H1 (cell line): ENCODE data around the gene SYNDIG1. TPM values are rescaled to one million over a fixed set of nuclear protein-coding genes. Genes with fewer than 3 reads are reported as not detected.

Experiments used
- CTCF ChIA-PET: fragments of 300-600 bp; sonication (Branson Sonifier 250); formaldehyde crosslinking; loops from one replicate; lab custom pipeline; 2021; ENCODE audit not compliant: partially characterized antibody; lab: Charles Lee
- POLR2A ChIA-PET: fragments of 300-600 bp; sonication (Branson Sonifier 250); formaldehyde crosslinking; loops from one replicate; lab custom pipeline; 2021; ENCODE audit warnings: inconsistent platforms; ENCODE audit not compliant: partially characterized antibody; lab: Charles Lee
- DNase-seq, 2 experiments: peaks; one replicate each; pipeline versions ENCODE4 v3.0.0 to v3.0.0-alpha.2; 2010 to 2022; ENCODE audit warnings: low spot score in 2 of 2, low read depth in 1 of 2, mixed read lengths in 1 of 2
- FAIRE-seq: peaks from 2 replicates; lab custom pipeline; 2011; peaks lifted over from hg19 to GRCh38; lab: Jason Lieb, UNC
- H2AFZ ChIP-seq: 2 replicates; pipeline ENCODE4 v1.8.1; 2012; ENCODE audit warnings: low read length, inconsistent platforms
- H2AK5ac ChIP-seq: 2 replicates; pipeline ENCODE4 v1.6.1; 2013; ENCODE audit warnings: low read depth, low read length
- H2BK120ac ChIP-seq: replicated peaks from 2 replicates; pipeline ENCODE3; 2013; ENCODE audit warnings: low read depth, low read length, inconsistent platforms
- H2BK12ac ChIP-seq: 2 replicates; pipeline ENCODE4 v1.6.1; 2013; ENCODE audit warnings: low read depth, low read length
- H2BK15ac ChIP-seq: 2 replicates; pipeline ENCODE4 v1.6.1; 2013; ENCODE audit warnings: low read length
- H2BK20ac ChIP-seq: 2 replicates; pipeline ENCODE4 v1.6.1; 2013; ENCODE audit warnings: low read length
- H2BK5ac ChIP-seq: 2 replicates; pipeline ENCODE4 v1.6.1; 2013; ENCODE audit warnings: low read depth, low read length
- H3K14ac ChIP-seq: 2 replicates; pipeline ENCODE4 v1.6.1; 2013; ENCODE audit warnings: inconsistent platforms; ENCODE audit not compliant: insufficient read length
- H3K18ac ChIP-seq: 2 replicates; pipeline ENCODE4 v1.6.1; 2013; ENCODE audit warnings: low read length; ENCODE audit errors: extremely low read depth
- H3K23ac ChIP-seq: 2 replicates; pipeline ENCODE4 v1.6.1; 2013; ENCODE audit warnings: inconsistent platforms; ENCODE audit not compliant: insufficient read length
- H3K23me2 ChIP-seq: 2 replicates; pipeline ENCODE4 v1.6.1; 2013; ENCODE audit warnings: low read depth, low read length
- H3K27ac ChIP-seq: 2 replicates; pipeline ENCODE4 v1.6.1; 2011; ENCODE audit warnings: low read depth, low read length, inconsistent platforms
- H3K27me3 ChIP-seq, 4 experiments: replicated peaks in 1 of 4; 1 replicate in 1 of 4; 2 replicates in 3 of 4; pipeline versions ENCODE4 v1.6.1 to v1.8.1; 2011 to 2013; ENCODE audit warnings: low read length in 3 of 4, mild to moderate bottlenecking in 3 of 4, inconsistent platforms in 2 of 4, mixed read lengths in 2 of 4, moderate library complexity in 1 of 4; ENCODE audit not compliant: control insufficient read depth in 3 of 4, insufficient read depth in 3 of 4; ENCODE audit errors: extremely low read depth in 1 of 4
- H3K36me3 ChIP-seq, 4 experiments: 2 replicates each; pipeline versions ENCODE4 v1.6.1 to v1.8.1; 2011 to 2013; ENCODE audit warnings: mild to moderate bottlenecking in 4 of 4, low read length in 3 of 4, moderate library complexity in 2 of 4, control low read depth in 1 of 4, inconsistent platforms in 1 of 4; ENCODE audit not compliant: insufficient read depth in 4 of 4, control insufficient read depth in 2 of 4
- H3K4ac ChIP-seq: replicated peaks from 2 replicates; pipeline ENCODE3; 2013; ENCODE audit warnings: low read length, low read depth, mixed read lengths, inconsistent platforms; ENCODE audit not compliant: insufficient read length
- H3K4me1 ChIP-seq, 4 experiments: replicated peaks in 1 of 4; 1 replicate in 1 of 4; 2 replicates in 3 of 4; pipeline versions ENCODE4 v1.6.1 to v1.8.1; 2011 to 2013; ENCODE audit warnings: low read length in 3 of 4, inconsistent platforms in 2 of 4, mixed read lengths in 1 of 4; ENCODE audit not compliant: insufficient read depth in 4 of 4, control insufficient read depth in 3 of 4
- H3K4me2 ChIP-seq, 2 experiments: 2 replicates each; pipeline versions ENCODE4 v1.6.1 to v1.8.1; 2011 to 2013; ENCODE audit warnings: low read depth in 2 of 2, low read length in 2 of 2, control low read depth in 1 of 2, inconsistent platforms in 1 of 2, mild to moderate bottlenecking in 1 of 2; ENCODE audit not compliant: insufficient read depth in 1 of 2
- H3K4me3 ChIP-seq, 4 experiments: fragments of 200-600, 300-600 bp in 1 of 4; sonication (generic), shearing (Covaris generic), sonication (Bioruptor Twin) in 1 of 4; 2 replicates each; pipeline versions ENCODE4 v1.5.1 to v1.8.1; 2011 to 2016; ENCODE audit warnings: low read length in 4 of 4, low read depth in 3 of 4, control low read depth in 2 of 4, inconsistent platforms in 2 of 4, mild to moderate bottlenecking in 2 of 4, mixed read lengths in 1 of 4, moderate library complexity in 1 of 4; ENCODE audit not compliant: insufficient read depth in 2 of 4; ENCODE audit errors: extremely low read depth in 1 of 4
- H3K56ac ChIP-seq: replicated peaks from 2 replicates; pipeline ENCODE3; 2013; ENCODE audit warnings: low read depth, mild to moderate bottlenecking, mixed read lengths, low read length, inconsistent platforms; ENCODE audit not compliant: insufficient read length
- H3K79me1 ChIP-seq: 2 replicates; pipeline ENCODE4 v1.6.1; 2013; ENCODE audit warnings: low read depth, low read length, control low read depth
- H3K79me2 ChIP-seq, 2 experiments: 2 replicates each; pipeline versions ENCODE4 v1.6.1 to v1.8.1; 2012 to 2013; ENCODE audit warnings: low read length in 2 of 2, mild to moderate bottlenecking in 2 of 2, inconsistent platforms in 1 of 2; ENCODE audit not compliant: insufficient read depth in 2 of 2, control insufficient read depth in 1 of 2
- H3K9ac ChIP-seq, 4 experiments: replicated peaks in 1 of 4; 1 replicate in 1 of 4; 2 replicates in 3 of 4; pipeline versions ENCODE4 v1.6.1 to v1.8.1; 2011 to 2013; ENCODE audit warnings: low read depth in 3 of 4, low read length in 3 of 4, control low read depth in 2 of 4, mild to moderate bottlenecking in 2 of 4, moderate library complexity in 2 of 4, inconsistent platforms in 1 of 4; ENCODE audit errors: extremely low read depth in 1 of 4
- H3K9me3 ChIP-seq, 2 experiments: 2 replicates each; pipeline versions ENCODE4 v1.6.1 to v1.8.1; 2012 to 2013; ENCODE audit warnings: mild to moderate bottlenecking in 2 of 2, moderate library complexity in 2 of 2, control low read depth in 1 of 2, inconsistent platforms in 1 of 2, low read depth in 1 of 2, low read length in 1 of 2, mixed read lengths in 1 of 2; ENCODE audit not compliant: insufficient read depth in 2 of 2
- H4K20me1 ChIP-seq, 2 experiments: replicated peaks in 1 of 2; 2 replicates each; pipeline versions ENCODE3 to v1.8.1; 2011 to 2013; ENCODE audit warnings: inconsistent platforms in 2 of 2, low read length in 2 of 2, mild to moderate bottlenecking in 1 of 2; ENCODE audit not compliant: insufficient read depth in 2 of 2, control insufficient read depth in 1 of 2
- H4K5ac ChIP-seq: 2 replicates; pipeline ENCODE4 v1.6.1; 2013; ENCODE audit warnings: low read length, low read depth, mixed read lengths, inconsistent platforms; ENCODE audit not compliant: insufficient read length
- H4K8ac ChIP-seq: 2 replicates; pipeline ENCODE4 v1.8.0; 2013; ENCODE audit warnings: mild to moderate bottlenecking, moderate library complexity, low read length, inconsistent platforms; ENCODE audit not compliant: insufficient read depth; ENCODE audit errors: extremely low read depth
- H4K91ac ChIP-seq: replicated peaks from 2 replicates; pipeline ENCODE3; 2013; ENCODE audit warnings: low read length, mixed read lengths, inconsistent platforms; ENCODE audit not compliant: insufficient read length
- CTBP2 ChIP-seq: IDR thresholded peaks from 2 replicates; pipeline ENCODE4 v1.7.0; 2011; ENCODE audit warnings: borderline replicate concordance, mild to moderate bottlenecking, moderate library complexity, mixed read lengths, low read length; ENCODE audit not compliant: insufficient read depth, insufficient read length
- EZH2 ChIP-seq: fragments of 200-600 bp; sonication (generic); IDR thresholded peaks from 2 replicates; pipeline ENCODE4 v1.7.1; 2012; ENCODE audit warnings: low read depth, mild to moderate bottlenecking, moderate library complexity, low read length, inconsistent platforms; ENCODE audit not compliant: severe bottlenecking
- KDM1A ChIP-seq: fragments of 200-600, 300-600 bp; sonication (generic); IDR thresholded peaks from 2 replicates; pipeline ENCODE4 v1.7.1; 2016; ENCODE audit warnings: mild to moderate bottlenecking, low read length, borderline replicate concordance
- KDM5A ChIP-seq: fragments of 200-600 bp; IDR thresholded peaks from 2 replicates; pipeline ENCODE4 v1.7.1; 2012; ENCODE audit warnings: mild to moderate bottlenecking, low read length, inconsistent platforms, mixed read lengths
- MAFK ChIP-seq: IDR thresholded peaks from 2 replicates; pipeline ENCODE4 v1.6.1; 2012; ENCODE audit warnings: low read depth, mild to moderate bottlenecking, improper control_type of control experiment, low read length
- MAX ChIP-seq: IDR thresholded peaks from 2 replicates; pipeline ENCODE4 v1.6.1; 2012; ENCODE audit warnings: inconsistent platforms
- NANOG ChIP-seq: IDR thresholded peaks from 2 replicates; pipeline ENCODE4 v1.6.1; 2011; ENCODE audit warnings: low read length, low read depth, mild to moderate bottlenecking, inconsistent platforms; ENCODE audit not compliant: insufficient read depth, poor library complexity, severe bottlenecking
- POLR2AphosphoS5 ChIP-seq: IDR thresholded peaks from 2 replicates; pipeline ENCODE4 v1.6.1; 2011; ENCODE audit warnings: low read depth, low read length
- RBBP5 ChIP-seq: IDR thresholded peaks from 2 replicates; pipeline ENCODE4 v1.7.1; 2012; ENCODE audit warnings: low read depth, mild to moderate bottlenecking, inconsistent platforms, low read length, moderate library complexity, borderline replicate concordance
- SAP30 ChIP-seq: fragments of 300-600 bp; sonication (generic); IDR thresholded peaks from 2 replicates; pipeline ENCODE4 v1.7.1; 2012; ENCODE audit warnings: low read length, moderate library complexity, mild to moderate bottlenecking, inconsistent platforms; ENCODE audit not compliant: insufficient read depth, insufficient replicate concordance
- SRF ChIP-seq: IDR thresholded peaks from 2 replicates; pipeline ENCODE4 v1.6.1; 2011; ENCODE audit warnings: mild to moderate bottlenecking, low read depth, low read length, moderate library complexity
- TCF12 ChIP-seq: IDR thresholded peaks from 2 replicates; pipeline ENCODE4 v1.6.1; 2011; ENCODE audit warnings: low read depth, mild to moderate bottlenecking, low read length
- ZNF274 ChIP-seq: IDR thresholded peaks from 2 replicates; pipeline ENCODE4 v1.7.0; 2012; ENCODE audit warnings: low read length, borderline replicate concordance; ENCODE audit errors: extremely low read depth
- WGBS, 2 experiments: shearing (Covaris generic) in 1 of 2; methylation state at CpG; one replicate each; pipeline versions ENCODE4 v1.1.6 to v1.1.7; 2013 to 2015; ENCODE audit warnings: low lambda C conversion rate in 2 of 2, mixed read lengths in 2 of 2, inconsistent platforms in 1 of 2, low coverage in 1 of 2, missing lambda C conversion rate in 1 of 2; ENCODE audit not compliant: insufficient replicate concordance in 2 of 2, insufficient coverage in 1 of 2, insufficient read length in 1 of 2; ENCODE audit errors: extremely low coverage in 1 of 2, missing lambda C conversion rate in 1 of 2; 5-methylcytosine and 5-hydroxymethylcytosine counted together
- polyA plus RNA-seq, 7 experiments: library from polyadenylated mRNA; depleted of rRNA in 3 of 7; stranded (reverse) in 5 of 7; unstranded in 2 of 7; fragments of >200 nt in 5 of 7; fragments of 200-250 nt in 2 of 7; gene quantifications; 1 replicate in 5 of 7; 2 replicates in 1 of 7; 4 replicates in 1 of 7; pipeline versions ENCODE4 v1.2.1 to v1.2.3, GENCODE V29; 2011 to 2013; ENCODE audit warnings: missing spikeins in 2 of 7, mixed read lengths in 2 of 7
- total RNA-seq: library from RNA; stranded (reverse); fragmentation: NEBNext Ultra II Directional; extraction: Animal tissue kit (Norgen Biotek cat#: 25700); gene quantifications from 2 replicates; pipeline ENCODE4 v1.2.1, GENCODE V29; 2021

SYNDIG1 gene
- total and polyA plus RNA-seq, 2 of the 8 experiments (the other 6 are each of a cell fraction or from before 2014, with no cell fraction given) = 6.5 to 7.8 TPM

DNA sequence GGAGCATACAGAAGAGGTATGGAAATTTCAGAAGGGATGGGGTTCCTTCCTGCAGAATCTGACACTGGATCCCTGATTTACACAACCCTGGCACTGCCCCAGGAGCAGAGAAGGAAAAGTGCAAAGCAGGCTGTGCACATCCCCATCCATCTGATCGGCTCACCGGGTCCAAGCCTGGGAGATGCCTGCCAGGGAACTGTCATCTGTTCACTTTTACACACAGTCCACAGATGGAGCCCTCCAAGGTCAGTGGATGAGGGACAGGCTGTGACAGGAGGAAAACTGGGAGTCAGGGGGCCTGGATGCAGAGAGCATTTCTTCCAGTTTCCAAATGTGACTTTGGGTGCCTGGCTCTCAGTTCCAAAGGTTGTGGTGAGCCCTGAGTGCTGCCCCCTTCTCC, 11.0 kb upstream of the SYNDIG1 start:
- H3K79me2 ChIP-seq = no peaks in the 10 kb centered on the region
- no peaks in the 10 kb centered on the region for H3K23me2 ChIP-seq
- FAIRE-seq (no peak), DNase-seq (no peak)
- peak overlapping the region; percentile 80; the same call in 1 of the 2 replicates for H2BK12ac ChIP-seq
- H3K4me1 ChIP-seq = peaks cover 17 to 32% (median 20%) of the 10 kb centered on the region in 4 experiments
- CTCF ChIA-PET = interaction anchor here (0.9 to 1.2 kb wide), 2 partner anchors 34 to 99 kb away, joined by 3 to 7 read pairs; no protein-coding TSS in a partner anchor
- H3K36me3 ChIP-seq = no peaks in the 10 kb centered on the region
- no peak overlapping the region for H3K4ac ChIP-seq
- H2BK20ac ChIP-seq = peak overlapping the region; percentile 73; the same call in 1 of the 2 replicates
- H4K5ac ChIP-seq = no peak overlapping the region
- H3K27ac ChIP-seq = no peak overlapping the region
- no peak overlapping the region for H4K8ac ChIP-seq
- H3K23ac ChIP-seq = no peak overlapping the region
- H3K27me3 ChIP-seq = no peaks in the 10 kb centered on the region
- no peak overlapping the region for H3K18ac ChIP-seq
- H3K9ac ChIP-seq = no peak overlapping the region
- H4K91ac ChIP-seq = no peak overlapping the region
- POLR2A ChIA-PET = no interaction called here
- no peak overlapping the region for H3K56ac ChIP-seq
- no peak overlapping the region for H3K4me3 ChIP-seq
- no peak overlapping the region for H2AFZ ChIP-seq
- H2BK15ac ChIP-seq = no peak overlapping the region
- H4K20me1 ChIP-seq = no peaks in the 10 kb centered on the region
- no peak overlapping the region for H3K14ac ChIP-seq
- H3K9me3 ChIP-seq = no peaks in the 10 kb centered on the region
- no peak overlapping the region for H3K4me2 ChIP-seq
- no peak overlapping the region for H2AK5ac ChIP-seq
- H3K79me1 ChIP-seq = no peaks in the 10 kb centered on the region
- H2BK120ac ChIP-seq = no peak overlapping the region
- WGBS, 2 experiments = 94% methylated on average over 2 of the region's 2 CpGs; no CpG with 5 or more reads in 1 of the 2 experiments
- H2BK5ac ChIP-seq = peak overlapping the region; percentile 10; the same call in 1 of the 2 replicates
- TF ChIP-seq CTBP2 (no peak), EZH2 (no peak), MAX (no peak), TCF12 (no peak), SRF (no peak), MAFK (no peak), ZNF274 (no peak), KDM1A (no peak), SAP30 (no peak), RBBP5 (no peak), NANOG (no peak), KDM5A (no peak), POLR2AphosphoS5 (no peak)
